ENCODE measurements around the gene MCMBP.

MCMBP gene

DNA sequence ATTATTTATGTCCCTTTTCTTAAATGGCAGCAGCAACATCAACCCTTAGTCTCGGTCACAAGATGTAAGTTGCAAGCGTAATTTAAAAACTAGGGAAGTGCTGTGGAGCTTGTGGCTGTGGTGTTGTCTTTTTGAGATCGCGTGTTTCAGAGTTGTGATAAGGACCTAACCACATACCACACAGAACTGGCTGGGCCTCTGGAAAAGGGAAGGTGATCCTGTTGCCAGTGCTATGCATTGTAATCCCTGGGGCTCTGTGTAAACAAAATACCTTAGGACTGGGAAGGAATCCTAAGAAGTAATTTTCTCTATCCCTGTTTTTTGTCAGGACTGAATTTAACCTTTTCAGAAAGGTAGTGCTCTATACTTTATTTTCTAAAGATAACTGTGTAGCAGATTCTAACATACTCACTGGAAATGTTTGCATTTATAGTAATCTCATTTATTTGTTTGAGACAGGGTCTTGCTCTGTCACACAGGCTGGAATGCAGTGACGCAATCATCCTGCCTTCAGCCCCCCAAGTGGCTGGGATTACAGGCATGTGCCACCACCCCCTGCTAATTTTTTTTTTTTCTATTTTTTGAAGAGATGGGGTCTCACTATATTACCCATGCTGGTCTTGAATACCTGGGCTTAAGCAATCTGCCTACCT lies 86.4 kb downstream of the MCMBP start:
- Histone ChIP-seq H3K79me1 (ENCODE audit: low read length) (no peaks in the 10 kb centered on the region), H2BK15ac (replicated peaks; ENCODE audit: low read depth) (no peak overlapping the region), H3K9ac (ENCODE audit: low read length) (no peak overlapping the region), H2BK120ac (ENCODE audit: low read depth, low read length) (no peak overlapping the region), H3K27me3 (ENCODE audit: insufficient read depth, low read length, poor library complexity) (no peaks in the 10 kb centered on the region), H3K4me3 (ENCODE audit: low read length) (no peak overlapping the region), H3K4ac (ENCODE audit: low read depth, low read length) (no peak overlapping the region), H3K18ac (ENCODE audit: low read length) (no peak overlapping the region), H3K79me2 (ENCODE audit: control insufficient read depth, insufficient read depth, low read length) (no peaks in the 10 kb centered on the region), H3K23ac (ENCODE audit: low read length) (no peak overlapping the region), H3K27ac (ENCODE audit: low read depth, low read length) (no peak overlapping the region), H3K4me2 (ENCODE audit: low read length) (no peak overlapping the region), H3K36me3 (ENCODE audit: control insufficient read depth, insufficient read depth, low read length) (no peaks in the 10 kb centered on the region), H2AK5ac (ENCODE audit: low read length) (no peak overlapping the region), H4K5ac (ENCODE audit: low read length) (no peak overlapping the region), H3K56ac (ENCODE audit: low read length) (no peak overlapping the region), H4K8ac (ENCODE audit: low read depth, low read length) (no peak overlapping the region), H3K4me1 (ENCODE audit: control insufficient read depth, low read depth, low read length) (peaks cover 7% of the 10 kb centered on the region), H2BK5ac (ENCODE audit: low read length) (no peak overlapping the region)
- DNase-seq, result peak; percentile 99
- WGBS (ENCODE audit: extremely low coverage, insufficient coverage, low lambda C conversion rate), result no CpG with 5 or more reads among the region's 5 CpGs

DNA sequence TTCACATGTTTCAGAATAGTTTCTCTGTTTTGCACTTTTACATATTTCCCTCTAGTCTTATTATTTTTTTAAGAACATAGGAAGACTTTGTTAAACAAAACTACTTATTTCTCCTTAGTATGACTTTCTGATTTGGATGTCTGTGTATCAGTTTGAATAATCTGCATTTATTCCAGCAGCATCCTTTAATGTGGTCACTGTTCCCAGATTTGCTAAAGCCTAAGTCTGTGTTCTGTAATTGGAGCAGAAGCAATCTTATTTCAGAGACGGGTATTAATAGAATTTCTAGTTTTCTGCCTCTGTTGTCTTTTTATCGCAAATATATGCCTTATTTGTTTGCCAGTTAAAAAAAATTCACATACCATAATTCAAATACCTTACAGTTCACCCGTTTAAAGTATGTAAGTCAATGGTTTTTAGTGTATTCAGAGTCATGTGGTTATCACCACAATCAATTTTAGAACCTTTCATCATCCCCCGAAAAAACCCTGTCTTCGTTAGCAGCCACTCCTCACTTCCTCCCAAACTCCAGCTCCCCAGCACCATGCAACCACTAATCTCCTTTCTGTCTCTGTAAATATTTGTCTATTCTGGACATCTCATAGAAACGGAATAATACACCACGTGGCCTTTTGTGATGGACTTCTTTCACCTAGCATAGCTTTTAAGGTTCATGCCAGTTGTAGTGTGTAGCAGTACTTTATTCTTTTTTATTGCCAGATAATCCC lies 88.1 kb downstream of the MCMBP start:
- DNase-seq, result no peak
- H3K27ac ChIP-seq (ENCODE audit: low read depth, low read length), result no peak overlapping the region

DNA sequence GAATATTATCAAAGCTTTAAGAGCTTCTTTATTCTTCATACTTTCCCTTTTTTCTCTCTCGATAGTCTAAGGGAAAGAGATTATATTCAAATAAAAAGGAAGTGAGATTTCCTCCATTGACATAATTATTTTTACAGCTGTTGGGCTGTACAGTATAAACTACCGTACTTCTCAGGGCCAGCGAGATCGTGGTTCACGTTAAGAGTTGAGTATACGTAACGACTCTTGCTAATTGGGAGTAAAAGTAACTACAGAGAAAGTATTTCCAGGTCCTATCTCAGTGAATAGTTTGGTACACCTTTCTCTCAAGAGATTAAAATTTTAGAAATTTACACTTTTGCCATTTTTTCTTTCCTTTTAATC lies 89.0 kb downstream of the MCMBP start:
- Histone ChIP-seq H2BK15ac (replicated peaks; ENCODE audit: low read depth) (no peak overlapping the region), H3K56ac (ENCODE audit: low read length) (no peak overlapping the region), H3K4ac (ENCODE audit: low read depth, low read length) (no peak overlapping the region), H2AK5ac (ENCODE audit: low read length) (no peak overlapping the region), H2BK5ac (ENCODE audit: low read length) (no peak overlapping the region), H4K5ac (ENCODE audit: low read length) (no peak overlapping the region), H3K79me1 (ENCODE audit: low read length) (no peaks in the 10 kb centered on the region), H3K79me2 (ENCODE audit: control insufficient read depth, insufficient read depth, low read length) (no peaks in the 10 kb centered on the region), H3K36me3 (ENCODE audit: control insufficient read depth, insufficient read depth, low read length) (no peaks in the 10 kb centered on the region), H3K23ac (ENCODE audit: low read length) (no peak overlapping the region), H3K4me2 (ENCODE audit: low read length) (no peak overlapping the region), H3K4me3 (ENCODE audit: low read length) (no peak overlapping the region), H3K9ac (ENCODE audit: low read length) (no peak overlapping the region), H3K27ac (ENCODE audit: low read depth, low read length) (no peak overlapping the region), H3K18ac (ENCODE audit: low read length) (no peak overlapping the region), H3K27me3 (ENCODE audit: insufficient read depth, low read length, poor library complexity) (no peaks in the 10 kb centered on the region), H3K4me1 (ENCODE audit: control insufficient read depth, low read depth, low read length) (peaks cover 7% of the 10 kb centered on the region), H4K8ac (ENCODE audit: low read depth, low read length) (no peak overlapping the region), H2BK120ac (ENCODE audit: low read depth, low read length) (no peak overlapping the region)
- no CpG with 5 or more reads among the region's 7 CpGs for WGBS (ENCODE audit: extremely low coverage, insufficient coverage, low lambda C conversion rate)
- DNase-seq, result no peak

More for the DNA sequence above, 88.1 kb downstream of the MCMBP start:
- WGBS (ENCODE audit: extremely low coverage, insufficient coverage, low lambda C conversion rate), result 100% methylated on average over 2 of the region's 7 CpGs
- Histone ChIP-seq H3K4me1 (ENCODE audit: control insufficient read depth, low read depth, low read length) (peaks cover 7% of the 10 kb centered on the region), H2AK5ac (ENCODE audit: low read length) (no peak overlapping the region), H2BK15ac (replicated peaks; ENCODE audit: low read depth) (no peak overlapping the region), H2BK120ac (ENCODE audit: low read depth, low read length) (no peak overlapping the region), H3K4ac (ENCODE audit: low read depth, low read length) (no peak overlapping the region), H2BK5ac (ENCODE audit: low read length) (no peak overlapping the region), H3K9ac (ENCODE audit: low read length) (no peak overlapping the region), H3K56ac (ENCODE audit: low read length) (no peak overlapping the region), H3K4me3 (ENCODE audit: low read length) (no peak overlapping the region), H4K8ac (ENCODE audit: low read depth, low read length) (no peak overlapping the region), H3K18ac (ENCODE audit: low read length) (no peak overlapping the region), H3K23ac (ENCODE audit: low read length) (no peak overlapping the region), H3K79me2 (ENCODE audit: control insufficient read depth, insufficient read depth, low read length) (no peaks in the 10 kb centered on the region), H3K4me2 (ENCODE audit: low read length) (no peak overlapping the region), H3K36me3 (ENCODE audit: control insufficient read depth, insufficient read depth, low read length) (no peaks in the 10 kb centered on the region), H4K5ac (ENCODE audit: low read length) (no peak overlapping the region), H3K79me1 (ENCODE audit: low read length) (no peaks in the 10 kb centered on the region), H3K27me3 (ENCODE audit: insufficient read depth, low read length, poor library complexity) (no peaks in the 10 kb centered on the region)

DNA sequence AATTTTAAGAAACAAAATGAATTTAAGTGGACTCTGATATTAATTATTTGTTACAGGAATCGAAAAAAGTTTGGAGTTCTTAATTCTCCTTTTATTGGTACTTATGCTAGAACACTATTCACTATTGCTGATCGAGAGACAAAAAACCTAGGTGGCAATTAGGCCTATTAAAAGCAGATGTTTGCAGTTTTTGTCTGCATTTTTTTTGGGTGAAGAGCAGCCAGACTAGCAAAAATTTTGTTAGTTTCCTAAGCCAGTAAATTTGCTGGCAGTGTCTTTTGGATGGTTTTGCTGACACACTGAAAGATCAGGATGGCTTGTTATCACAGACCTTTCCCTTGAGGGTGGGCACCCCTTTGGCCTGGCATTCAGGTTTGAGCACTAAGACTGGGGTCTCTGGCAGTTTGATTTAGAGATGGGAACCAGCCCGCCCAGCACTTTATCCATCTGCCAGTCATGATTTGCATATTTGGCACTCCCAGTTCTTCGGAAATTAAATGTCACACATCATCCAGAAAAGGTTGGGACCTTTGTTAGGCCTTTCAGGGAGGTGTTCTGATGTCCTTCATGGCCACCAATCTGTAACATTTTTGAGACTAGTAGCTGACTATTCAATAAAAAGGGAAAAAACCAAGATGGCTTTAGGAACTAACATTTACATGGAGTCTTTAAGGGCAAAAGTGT lies 89.5 kb downstream of the MCMBP start:
- no peak overlapping the region for H2BK15ac ChIP-seq (replicated peaks; ENCODE audit: low read depth)
- no peaks in the 10 kb centered on the region for H3K79me1 ChIP-seq (ENCODE audit: low read length)
- H3K18ac ChIP-seq (ENCODE audit: low read length), result no peak overlapping the region
- peaks cover 7% of the 10 kb centered on the region for H3K4me1 ChIP-seq (ENCODE audit: control insufficient read depth, low read depth, low read length)
- H3K4me3 ChIP-seq (ENCODE audit: low read length), result no peak overlapping the region
- no peak overlapping the region for H4K5ac ChIP-seq (ENCODE audit: low read length)
- H4K8ac ChIP-seq (ENCODE audit: low read depth, low read length), result no peak overlapping the region
- H3K27ac ChIP-seq (ENCODE audit: low read depth, low read length), result no peak overlapping the region
- no peak overlapping the region for H2AK5ac ChIP-seq (ENCODE audit: low read length)
- no peak overlapping the region for H3K56ac ChIP-seq (ENCODE audit: low read length)
- H3K9ac ChIP-seq (ENCODE audit: low read length), result no peak overlapping the region
- no peak overlapping the region for H2BK5ac ChIP-seq (ENCODE audit: low read length)
- H3K4ac ChIP-seq (ENCODE audit: low read depth, low read length), result no peak overlapping the region
- no peaks in the 10 kb centered on the region for H3K79me2 ChIP-seq (ENCODE audit: control insufficient read depth, insufficient read depth, low read length)
- H3K27me3 ChIP-seq (ENCODE audit: insufficient read depth, low read length, poor library complexity), result no peaks in the 10 kb centered on the region
- no peak overlapping the region for H3K4me2 ChIP-seq (ENCODE audit: low read length)
- DNase-seq, result no peak
- no peaks in the 10 kb centered on the region for H3K36me3 ChIP-seq (ENCODE audit: control insufficient read depth, insufficient read depth, low read length)
- H2BK120ac ChIP-seq (ENCODE audit: low read depth, low read length), result no peak overlapping the region
- H3K23ac ChIP-seq (ENCODE audit: low read length), result no peak overlapping the region
- no CpG with 5 or more reads among the region's 4 CpGs for WGBS (ENCODE audit: extremely low coverage, insufficient coverage, low lambda C conversion rate)

DNA sequence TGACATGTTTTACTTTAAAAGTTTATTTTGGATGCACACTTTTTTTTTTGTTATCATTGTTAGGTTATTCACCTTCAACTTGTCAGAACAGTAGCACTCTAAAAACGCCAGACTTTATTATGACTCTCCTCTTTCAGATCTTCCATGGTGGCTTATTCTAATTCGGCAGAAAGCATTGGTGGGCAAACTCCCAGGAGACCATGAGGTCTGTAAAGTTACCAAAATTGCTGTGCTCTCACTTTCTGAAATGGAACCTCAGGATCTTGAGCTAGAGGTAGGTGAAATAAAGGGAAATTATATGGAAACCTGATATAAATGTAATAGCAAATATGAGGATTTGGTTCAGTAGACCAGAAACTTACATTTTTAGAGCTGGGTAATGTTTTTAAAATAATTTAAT lies 91.1 kb downstream of the MCMBP start:
- no peak for DNase-seq
- H3K4me2 ChIP-seq (ENCODE audit: low read length), result no peak overlapping the region
- H3K27ac ChIP-seq (ENCODE audit: low read depth, low read length), result no peak overlapping the region
- no peak overlapping the region for H3K23ac ChIP-seq (ENCODE audit: low read length)
- H3K36me3 ChIP-seq (ENCODE audit: control insufficient read depth, insufficient read depth, low read length), result no peaks in the 10 kb centered on the region
- no peak overlapping the region for H2AK5ac ChIP-seq (ENCODE audit: low read length)
- no peak overlapping the region for H3K56ac ChIP-seq (ENCODE audit: low read length)
- H2BK15ac ChIP-seq (replicated peaks; ENCODE audit: low read depth), result no peak overlapping the region
- no peak overlapping the region for H4K8ac ChIP-seq (ENCODE audit: low read depth, low read length)
- WGBS (ENCODE audit: extremely low coverage, insufficient coverage, low lambda C conversion rate), result no CpG with 5 or more reads among the region's 2 CpGs
- no peaks in the 10 kb centered on the region for H3K27me3 ChIP-seq (ENCODE audit: insufficient read depth, low read length, poor library complexity)
- no peak overlapping the region for H2BK5ac ChIP-seq (ENCODE audit: low read length)
- no peak overlapping the region for H2BK120ac ChIP-seq (ENCODE audit: low read depth, low read length)
- H3K9ac ChIP-seq (ENCODE audit: low read length), result no peak overlapping the region
- H3K79me1 ChIP-seq (ENCODE audit: low read length), result no peaks in the 10 kb centered on the region
- peaks cover 3% of the 10 kb centered on the region for H3K4me1 ChIP-seq (ENCODE audit: control insufficient read depth, low read depth, low read length)
- H4K5ac ChIP-seq (ENCODE audit: low read length), result no peak overlapping the region
- no peak overlapping the region for H3K4me3 ChIP-seq (ENCODE audit: low read length)
- H3K79me2 ChIP-seq (ENCODE audit: control insufficient read depth, insufficient read depth, low read length), result no peaks in the 10 kb centered on the region
- no peak overlapping the region for H3K4ac ChIP-seq (ENCODE audit: low read depth, low read length)
- no peak overlapping the region for H3K18ac ChIP-seq (ENCODE audit: low read length)
